GM12878 (cell line): Measurements from ENCODE around the gene CDKN2B. TPM values are rescaled to one million over a fixed set of nuclear protein-coding genes. Genes with fewer than 3 reads are reported as not detected.
"Not testable (repeated sequence)": the region's sequence is repeated elsewhere in the genome, so short reads cannot be mapped to it uniquely, and the experiment has no call there.

Experiments used
- ATAC-seq: fragments of 200-7000 bp; cut with Tn5 transposase; 3 replicates; pipeline ENCODE4 v1.9.1; 2020; ENCODE audit warnings: mild to moderate bottlenecking, moderate library complexity
- BruUV-seq: library from RNA; stranded (reverse); fragments of 400-500 nt; replicated peaks from 2 replicates; lab custom pipeline; 2021; lab: Mats Ljungman, UMichigan
- CTCF ChIA-PET: fragments of 300-600 bp; sonication (Branson Sonifier 250); formaldehyde crosslinking; extraction: SDS; loops from one replicate; lab custom pipeline; 2021; ENCODE audit warnings: inconsistent platforms; lab: Yijun Ruan, JAX
- POLR2A ChIA-PET: fragments of 350-600 bp; formaldehyde crosslinking; extraction: SDS; loops from one replicate; lab custom pipeline; 2021; ENCODE audit warnings: inconsistent platforms; lab: Charles Lee
- RAD21 ChIA-PET: fragments of 300-600 bp; sonication (Branson Sonifier 250); formaldehyde crosslinking; loops from one replicate; lab custom pipeline; 2023; ENCODE audit warnings: antibody characterized with exemption; ENCODE audit not compliant: unreplicated experiment; lab: Charles Lee
- SMC1A ChIA-PET: fragments of 300-600 bp; sonication (Branson Sonifier 250); formaldehyde crosslinking; loops from one replicate; lab custom pipeline; 2023; ENCODE audit not compliant: unreplicated experiment, uncharacterized antibody; lab: Charles Lee
- DNase-seq: peaks from one replicate; pipeline ENCODE4 v3.0.0-alpha.2; 2011; ENCODE audit warnings: low read depth, low spot score
- FAIRE-seq: peaks from 3 replicates; lab custom pipeline; 2011; peaks lifted over from hg19 to GRCh38; lab: Jason Lieb, UNC
- H2AFZ ChIP-seq: 2 replicates; pipeline ENCODE4 v1.6.0; 2011; ENCODE audit warnings: low read depth, low read length, control low read depth; ENCODE audit not compliant: control insufficient read depth
- H3K27ac ChIP-seq: 2 replicates; pipeline ENCODE4 v1.5.1; 2011; ENCODE audit warnings: control low read depth; ENCODE audit not compliant: control insufficient read depth, insufficient read depth
- H3K27me3 ChIP-seq, 2 experiments: replicated peaks in 1 of 2; 2 replicates each; pipeline versions ENCODE4 v1.6.0 to v1.6.1; 2011; ENCODE audit warnings: low read length in 1 of 2; ENCODE audit not compliant: control insufficient read depth in 2 of 2, insufficient read depth in 2 of 2
- H3K36me3 ChIP-seq, 2 experiments: 2 replicates each; pipeline ENCODE4 v1.5.1; 2011; ENCODE audit warnings: low read length in 1 of 2; ENCODE audit not compliant: control insufficient read depth in 2 of 2, insufficient read depth in 2 of 2
- H3K4me1 ChIP-seq: 2 replicates; pipeline ENCODE4 v1.6.1; 2011; ENCODE audit warnings: mild to moderate bottlenecking, low read length, moderate library complexity, mixed read lengths; ENCODE audit not compliant: control insufficient read depth, insufficient read depth
- H3K4me2 ChIP-seq: 2 replicates; pipeline ENCODE4 v1.6.0; 2011; ENCODE audit warnings: control low read depth; ENCODE audit not compliant: control insufficient read depth, insufficient read depth
- H3K4me3 ChIP-seq: fragments of 200-600 bp; sonication (generic); 2 replicates; pipeline ENCODE4 v1.5.1; 2016
- H3K79me2 ChIP-seq: 2 replicates; pipeline ENCODE4 v1.6.0; 2011; ENCODE audit warnings: low read length; ENCODE audit not compliant: control insufficient read depth, insufficient read depth
- H3K9ac ChIP-seq: 2 replicates; pipeline ENCODE4 v1.8.0; 2011; ENCODE audit warnings: low read length, control low read depth, mixed read lengths; ENCODE audit not compliant: control insufficient read depth, insufficient read depth
- H3K9me3 ChIP-seq: replicated peaks from 3 replicates; pipeline ENCODE4 v1.5.1; 2011; ENCODE audit warnings: mild to moderate bottlenecking, low read length; ENCODE audit not compliant: control insufficient read depth, insufficient read depth
- H4K20me1 ChIP-seq: 2 replicates; pipeline ENCODE4 v1.6.0; 2011; ENCODE audit not compliant: control insufficient read depth, insufficient read depth
- CBX5 ChIP-seq: sonication (generic); IDR thresholded peaks from 2 replicates; pipeline ENCODE4 v1.6.1; 2016; ENCODE audit warnings: low read depth, moderate library complexity, mild to moderate bottlenecking, inconsistent platforms
- HDAC2 ChIP-seq: fragments of 200-600 bp; sonication (generic); IDR thresholded peaks from 2 replicates; pipeline ENCODE4 v1.6.1; 2017
- JUNB ChIP-seq: IDR thresholded peaks from 2 replicates; pipeline ENCODE4 v1.6.1; 2016; ENCODE audit warnings: antibody characterized with exemption, mild to moderate bottlenecking
- JUND ChIP-seq: IDR thresholded peaks from 2 replicates; pipeline ENCODE4 v1.6.1; 2012; ENCODE audit warnings: low read depth, mild to moderate bottlenecking, low read length, improper control_type of control experiment, moderate library complexity
- MEF2B ChIP-seq: fragments of 450-650 bp; IDR thresholded peaks from 2 replicates; pipeline ENCODE4 v1.6.1; 2018; ENCODE audit warnings: mild to moderate bottlenecking, moderate library complexity; ENCODE audit not compliant: partially characterized antibody, poor library complexity, severe bottlenecking
- NR2C1 ChIP-seq: fragments of 450-650 bp; IDR thresholded peaks from 2 replicates; pipeline ENCODE4 v1.6.1; 2017; ENCODE audit warnings: antibody characterized with exemption, mild to moderate bottlenecking, moderate library complexity
- POLR2AphosphoS5 ChIP-seq: IDR thresholded peaks from 2 replicates; pipeline ENCODE4 v1.6.1; 2011; ENCODE audit warnings: mild to moderate bottlenecking, low read length, inconsistent platforms
- RAD51 ChIP-seq: fragments of 450-650 bp; IDR thresholded peaks from 2 replicates; pipeline ENCODE4 v1.6.1; 2016; ENCODE audit warnings: moderate library complexity, mild to moderate bottlenecking, inconsistent platforms
- SMC3 ChIP-seq: IDR thresholded peaks from 2 replicates; pipeline ENCODE4 v1.6.1; 2011; ENCODE audit warnings: low read length, improper control_type of control experiment, borderline replicate concordance
- ZNF274 ChIP-seq: IDR thresholded peaks from one replicate; pipeline ENCODE4 v1.8.0; 2011; ENCODE audit not compliant: insufficient read length, insufficient read depth
- ZNF384 ChIP-seq: IDR thresholded peaks from 2 replicates; pipeline ENCODE4 v1.6.1; 2012; ENCODE audit warnings: low read depth, mild to moderate bottlenecking, low read length, improper control_type of control experiment, borderline replicate concordance
- WGBS: methylation state at CpG from one replicate; pipeline ENCODE4 v1.1.6; 2016; ENCODE audit warnings: low lambda C conversion rate; ENCODE audit not compliant: insufficient replicate concordance, insufficient coverage; ENCODE audit errors: missing lambda C conversion rate; 5-methylcytosine and 5-hydroxymethylcytosine counted together
- in situ Hi-C: fragments of 300-500 bp; cut with MboI; formaldehyde crosslinking; loops from 9 replicates; pipeline ENCODE4 v1.14.3; 2018; ENCODE audit warnings: mixed read lengths
- intact Hi-C: fragments of 100-400 bp; cut with micrococcal nuclease; formaldehyde crosslinking; loops from one replicate; pipeline ENCODE4 v1.14.2; 2022; ENCODE audit not compliant: unreplicated experiment
- polyA plus RNA-seq, 11 experiments: library from polyadenylated mRNA; depleted of rRNA in 4 of 11; unstranded in 6 of 11; stranded (reverse) in 5 of 11; fragments of >200 nt; fragmentation: Nextera tagmentation in 4 of 11; fragmentation: Illumina TruSeq in 1 of 11; extraction: Ambion mirVana in 4 of 11; extraction: Trizol in 1 of 11; gene quantifications; 1 replicate in 1 of 11; 2 replicates in 10 of 11; pipeline versions ENCODE4 v1.2.1 to v1.2.3, GENCODE V29; 2011 to 2016; ENCODE audit warnings: inconsistent platforms in 2 of 11, missing spikeins in 2 of 11, low read depth in 1 of 11
- total RNA-seq, 4 experiments: library from RNA; depleted of rRNA in 3 of 4; stranded (reverse); fragments of >200 nt in 3 of 4; fragmentation: Illumina TruSeq in 1 of 4; extraction: Trizol in 1 of 4; gene quantifications; 2 replicates each; pipeline versions ENCODE4 v1.2.1 to v1.2.3, GENCODE V29; 2013 to 2021
- TF ChIP-seq, protein P1 (sequence below): IDR thresholded peaks from 2 replicates; pipeline ENCODE4 v1.6.1; 2011; ENCODE audit warnings: borderline replicate concordance, low read depth, mild to moderate bottlenecking, moderate library complexity, low read length; ENCODE audit not compliant: insufficient read depth, poor library complexity, severe bottlenecking
- TF ChIP-seq, protein P2 (sequence below): fragments of 450-650 bp; IDR thresholded peaks from 2 replicates; pipeline ENCODE4 v1.6.1; 2018; ENCODE audit warnings: mild to moderate bottlenecking, low read depth, moderate library complexity; ENCODE audit not compliant: partially characterized antibody
- TF ChIP-seq, protein P3 (sequence below): IDR thresholded peaks from 2 replicates; pipeline ENCODE4 v1.6.1; 2011; ENCODE audit warnings: borderline replicate concordance, low read depth, mild to moderate bottlenecking, moderate library complexity, mixed read lengths, low read length; ENCODE audit not compliant: insufficient read depth; ENCODE audit errors: extremely low read length

CDKN2B gene
- total and polyA plus RNA-seq, 10 of the 15 experiments (the other 5 are each of a cell fraction or from before 2014, with no cell fraction given), result 0.03 to 0.47 (median 0.08) TPM; not detected in 1

DNA sequence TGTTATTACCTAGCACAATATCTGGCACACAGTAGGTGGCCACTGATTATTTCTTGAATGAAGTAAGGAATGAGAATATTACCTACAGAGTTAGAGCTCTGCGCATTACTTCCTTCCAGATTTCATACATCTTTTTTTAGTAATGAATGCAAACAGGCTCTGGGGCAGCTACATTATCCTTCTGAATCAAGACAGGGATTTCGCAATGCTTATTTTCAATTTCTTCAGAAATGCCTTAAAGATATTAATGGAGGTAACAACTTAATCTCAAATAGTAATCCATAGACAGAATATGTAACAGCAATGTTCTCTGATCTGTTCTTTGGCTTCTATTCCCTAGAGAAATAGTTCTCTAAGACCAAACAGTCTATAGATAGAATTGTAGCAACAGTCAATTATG is 47.5 kb downstream of the CDKN2B start:
- ChIA-PET CTCF (no interaction called here), POLR2A (no interaction called here), RAD21 (interaction anchor here (1.0 kb wide), 1 partner anchor 491 kb away, joined by 3 read pairs; no protein-coding TSS in a partner anchor), SMC1A (interaction anchor here (0.6 to 1.4 kb wide), 2 partner anchors 47 to 1718 kb away, joined by 3 read pairs; partner anchors contain the start of gene CDKN2B)
- Histone ChIP-seq H3K9me3 (no peaks in the 10 kb centered on the region; the same call in 1 of the 3 replicates), H3K4me2 (no peak overlapping the region), H3K36me3 (no peaks in the 10 kb centered on the region), H4K20me1 (no peaks in the 10 kb centered on the region), H3K9ac (no peak overlapping the region), H3K27ac (no peak overlapping the region), H3K4me1 (peaks cover 8% of the 10 kb centered on the region), H3K79me2 (no peaks in the 10 kb centered on the region), H3K4me3 (no peak overlapping the region), H3K27me3 (no peaks in the 10 kb centered on the region; a peak in 2 of 4 replicates), H2AFZ (no peak overlapping the region)
- FAIRE-seq (no peak), DNase-seq (no peak), ATAC-seq (no peak)
- TF ChIP-seq POLR2AphosphoS5 (no peak), JUND (no peak), CBX5 (no peak), SMC3 (no peak), JUNB (no peak), ZNF274 (no peak), RAD51 (no peak), HDAC2 (no peak), NR2C1 (no peak), MEF2B (no peak), ZNF384 (no peak)
- TF ChIP-seq, protein P1, sequence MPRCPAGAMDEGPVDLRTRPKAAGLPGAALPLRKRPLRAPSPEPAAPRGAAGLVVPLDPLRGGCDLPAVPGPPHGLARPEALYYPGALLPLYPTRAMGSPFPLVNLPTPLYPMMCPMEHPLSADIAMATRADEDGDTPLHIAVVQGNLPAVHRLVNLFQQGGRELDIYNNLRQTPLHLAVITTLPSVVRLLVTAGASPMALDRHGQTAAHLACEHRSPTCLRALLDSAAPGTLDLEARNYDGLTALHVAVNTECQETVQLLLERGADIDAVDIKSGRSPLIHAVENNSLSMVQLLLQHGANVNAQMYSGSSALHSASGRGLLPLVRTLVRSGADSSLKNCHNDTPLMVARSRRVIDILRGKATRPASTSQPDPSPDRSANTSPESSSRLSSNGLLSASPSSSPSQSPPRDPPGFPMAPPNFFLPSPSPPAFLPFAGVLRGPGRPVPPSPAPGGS, result no peak
- TF ChIP-seq, protein P2, sequence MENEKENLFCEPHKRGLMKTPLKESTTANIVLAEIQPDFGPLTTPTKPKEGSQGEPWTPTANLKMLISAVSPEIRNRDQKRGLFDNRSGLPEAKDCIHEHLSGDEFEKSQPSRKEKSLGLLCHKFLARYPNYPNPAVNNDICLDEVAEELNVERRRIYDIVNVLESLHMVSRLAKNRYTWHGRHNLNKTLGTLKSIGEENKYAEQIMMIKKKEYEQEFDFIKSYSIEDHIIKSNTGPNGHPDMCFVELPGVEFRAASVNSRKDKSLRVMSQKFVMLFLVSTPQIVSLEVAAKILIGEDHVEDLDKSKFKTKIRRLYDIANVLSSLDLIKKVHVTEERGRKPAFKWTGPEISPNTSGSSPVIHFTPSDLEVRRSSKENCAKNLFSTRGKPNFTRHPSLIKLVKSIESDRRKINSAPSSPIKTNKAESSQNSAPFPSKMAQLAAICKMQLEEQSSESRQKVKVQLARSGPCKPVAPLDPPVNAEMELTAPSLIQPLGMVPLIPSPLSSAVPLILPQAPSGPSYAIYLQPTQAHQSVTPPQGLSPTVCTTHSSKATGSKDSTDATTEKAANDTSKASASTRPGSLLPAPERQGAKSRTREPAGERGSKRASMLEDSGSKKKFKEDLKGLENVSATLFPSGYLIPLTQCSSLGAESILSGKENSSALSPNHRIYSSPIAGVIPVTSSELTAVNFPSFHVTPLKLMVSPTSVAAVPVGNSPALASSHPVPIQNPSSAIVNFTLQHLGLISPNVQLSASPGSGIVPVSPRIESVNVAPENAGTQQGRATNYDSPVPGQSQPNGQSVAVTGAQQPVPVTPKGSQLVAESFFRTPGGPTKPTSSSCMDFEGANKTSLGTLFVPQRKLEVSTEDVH, result no peak
- TF ChIP-seq, protein P3, sequence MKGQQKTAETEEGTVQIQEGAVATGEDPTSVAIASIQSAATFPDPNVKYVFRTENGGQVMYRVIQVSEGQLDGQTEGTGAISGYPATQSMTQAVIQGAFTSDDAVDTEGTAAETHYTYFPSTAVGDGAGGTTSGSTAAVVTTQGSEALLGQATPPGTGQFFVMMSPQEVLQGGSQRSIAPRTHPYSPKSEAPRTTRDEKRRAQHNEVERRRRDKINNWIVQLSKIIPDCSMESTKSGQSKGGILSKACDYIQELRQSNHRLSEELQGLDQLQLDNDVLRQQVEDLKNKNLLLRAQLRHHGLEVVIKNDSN, result no peak
- 71% methylated on average over 2 of the region's 2 CpGs for WGBS
- BruUV-seq, result no TSS peak
- intact Hi-C loops, result no loop called here
- in situ Hi-C loops, result no loop called here

DNA sequence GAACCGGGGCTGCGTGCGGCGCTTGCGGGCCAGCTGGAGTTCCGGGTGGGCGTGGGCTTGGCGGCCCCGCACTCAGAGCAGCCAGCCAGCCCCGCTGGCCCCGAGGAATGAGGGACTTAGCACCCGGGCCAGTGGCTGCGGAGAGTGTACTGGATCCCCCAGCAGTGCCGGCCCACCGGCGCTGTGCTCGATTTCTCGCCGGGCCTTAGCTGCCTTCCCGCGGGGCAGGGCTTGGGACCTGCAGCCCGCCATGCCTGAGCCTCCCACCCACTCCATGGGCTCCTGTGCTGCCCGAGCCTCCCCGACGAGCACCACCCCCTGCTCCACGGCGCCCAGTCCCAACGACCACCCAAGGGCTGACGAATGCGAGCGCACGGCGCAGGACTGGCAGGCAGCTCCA is 49.8 kb downstream of the CDKN2B start:
- POLR2A ChIA-PET, H3K27me3 ChIP-seq, H3K4me3 ChIP-seq, DNase-seq, SMC1A ChIA-PET, ATAC-seq, H4K20me1 ChIP-seq, H3K79me2 ChIP-seq, H3K9ac ChIP-seq, intact Hi-C loops, CTCF ChIA-PET, H2AFZ ChIP-seq, H3K4me1 ChIP-seq, H3K36me3 ChIP-seq, RAD21 ChIA-PET, H3K27ac ChIP-seq, H3K9me3 ChIP-seq, BruUV-seq, H3K4me2 ChIP-seq, FAIRE-seq, in situ Hi-C loops: not testable (repeated sequence)
- 80% methylated on average over 11 of the region's 33 CpGs for whole genome bisulfite sequencing
